Mesenchymal stem cell (in vitro differentiated cells and primary cell): ENCODE measurements around the gene RPL10.

ENCODE experiments used
- DNase-seq: peaks from one replicate; pipeline ENCODE4 v3.0.0-alpha.2; 2013
- H2AFZ ChIP-seq: one replicate; pipeline ENCODE4 v1.6.1; 2013; ENCODE audit warnings: low read depth, mild to moderate bottlenecking, control low read depth, inconsistent platforms, low read length, moderate library complexity
- H2AK5ac ChIP-seq: 2 replicates; pipeline ENCODE4 v1.6.1; 2013; ENCODE audit warnings: low read length, moderate library complexity, mild to moderate bottlenecking, inconsistent platforms; ENCODE audit not compliant: severe bottlenecking
- H2BK120ac ChIP-seq: one replicate; pipeline ENCODE4 v1.6.1; 2013; ENCODE audit warnings: low read depth, mild to moderate bottlenecking, inconsistent platforms, low read length, moderate library complexity
- H2BK12ac ChIP-seq, 2 experiments: one replicate each; pipeline ENCODE4 v1.6.1; 2013; ENCODE audit warnings: inconsistent platforms in 2 of 2, low read length in 2 of 2, mild to moderate bottlenecking in 2 of 2, moderate library complexity in 2 of 2, control low read depth in 1 of 2
- H2BK15ac ChIP-seq: one replicate; pipeline ENCODE4 v1.6.1; 2013; ENCODE audit warnings: mild to moderate bottlenecking, low read depth, inconsistent platforms; ENCODE audit not compliant: poor library complexity, severe bottlenecking
- H2BK5ac ChIP-seq: 2 replicates; pipeline ENCODE4 v1.6.1; 2013; ENCODE audit warnings: low read depth, mild to moderate bottlenecking, low read length, control low read depth, inconsistent platforms; ENCODE audit not compliant: poor library complexity, severe bottlenecking
- H3K14ac ChIP-seq, 2 experiments: one replicate each; pipeline ENCODE4 v1.6.1; 2013; ENCODE audit warnings: inconsistent platforms in 2 of 2, low read length in 2 of 2, control low read depth in 1 of 2, mild to moderate bottlenecking in 1 of 2, moderate library complexity in 1 of 2
- H3K18ac ChIP-seq, 2 experiments: one replicate each; pipeline ENCODE4 v1.6.1; 2013; ENCODE audit warnings: inconsistent platforms in 2 of 2, low read length in 2 of 2, control low read depth in 1 of 2, low read depth in 1 of 2, mild to moderate bottlenecking in 1 of 2
- H3K23ac ChIP-seq, 2 experiments: one replicate each; pipeline ENCODE4 v1.6.1; 2013; ENCODE audit warnings: inconsistent platforms in 2 of 2, low read length in 2 of 2, mild to moderate bottlenecking in 2 of 2, moderate library complexity in 2 of 2, control low read depth in 1 of 2
- H3K27ac ChIP-seq: 2 replicates; pipeline ENCODE4 v1.5.1; 2013; ENCODE audit warnings: mild to moderate bottlenecking, moderate library complexity, low read length, control low read depth, inconsistent platforms; ENCODE audit not compliant: poor library complexity, severe bottlenecking
- H3K27me3 ChIP-seq, 2 experiments: 2 replicates each; pipeline versions ENCODE4 v1.6.1 to v1.7.0; 2013; ENCODE audit warnings: low read length in 2 of 2, mild to moderate bottlenecking in 2 of 2, moderate library complexity in 2 of 2, control low read depth in 1 of 2, inconsistent platforms in 1 of 2; ENCODE audit not compliant: control insufficient read depth in 1 of 2, insufficient read depth in 1 of 2
- H3K36me3 ChIP-seq, 2 experiments: 2 replicates each; pipeline versions ENCODE4 v1.6.1 to v1.7.0; 2013; ENCODE audit warnings: low read length in 2 of 2, control low read depth in 1 of 2, inconsistent platforms in 1 of 2, low read depth in 1 of 2, mild to moderate bottlenecking in 1 of 2; ENCODE audit not compliant: insufficient read depth in 2 of 2, control insufficient read depth in 1 of 2
- H3K4ac ChIP-seq, 2 experiments: one replicate each; pipeline ENCODE4 v1.6.1; 2013; ENCODE audit warnings: inconsistent platforms in 2 of 2, low read length in 2 of 2, mild to moderate bottlenecking in 2 of 2, moderate library complexity in 2 of 2, control low read depth in 1 of 2, low read depth in 1 of 2
- H3K4me1 ChIP-seq: 2 replicates; pipeline ENCODE4 v1.6.1; 2013; ENCODE audit warnings: low read depth, low read length, control low read depth; ENCODE audit not compliant: control insufficient read depth, insufficient read depth
- H3K4me2 ChIP-seq: 2 replicates; pipeline ENCODE4 v1.6.1; 2013; ENCODE audit warnings: low read length, mild to moderate bottlenecking, inconsistent platforms; ENCODE audit not compliant: poor library complexity, severe bottlenecking
- H3K4me3 ChIP-seq, 2 experiments: 2 replicates each; pipeline versions ENCODE4 v1.5.1 to v1.7.0; 2013; ENCODE audit warnings: low read length in 2 of 2, mild to moderate bottlenecking in 2 of 2, control low read depth in 1 of 2, low read depth in 1 of 2; ENCODE audit not compliant: insufficient read depth in 1 of 2
- H3K79me1 ChIP-seq: replicated peaks from 2 replicates; pipeline ENCODE4 v1.6.1; 2013; ENCODE audit warnings: mild to moderate bottlenecking, control low read depth, low read length, inconsistent platforms; ENCODE audit not compliant: poor library complexity, severe bottlenecking
- H3K9ac ChIP-seq: 2 replicates; pipeline ENCODE4 v1.7.0; 2013; ENCODE audit warnings: mild to moderate bottlenecking, low read length, moderate library complexity
- H3K9me3 ChIP-seq: 2 replicates; pipeline ENCODE4 v1.7.0; 2013; ENCODE audit warnings: mild to moderate bottlenecking, low read length; ENCODE audit not compliant: control insufficient read depth
- H4K8ac ChIP-seq: one replicate; pipeline ENCODE4 v1.6.1; 2013; ENCODE audit warnings: inconsistent platforms, mild to moderate bottlenecking, low read length, moderate library complexity
- H4K91ac ChIP-seq: one replicate; pipeline ENCODE4 v1.6.1; 2013; ENCODE audit warnings: mild to moderate bottlenecking, low read length, inconsistent platforms
- WGBS: methylation state at CpG from one replicate; pipeline ENCODE4 v1.1.7; 2013; ENCODE audit warnings: mixed read lengths; 5-methylcytosine and 5-hydroxymethylcytosine counted together

The RPL10 gene

DNA sequence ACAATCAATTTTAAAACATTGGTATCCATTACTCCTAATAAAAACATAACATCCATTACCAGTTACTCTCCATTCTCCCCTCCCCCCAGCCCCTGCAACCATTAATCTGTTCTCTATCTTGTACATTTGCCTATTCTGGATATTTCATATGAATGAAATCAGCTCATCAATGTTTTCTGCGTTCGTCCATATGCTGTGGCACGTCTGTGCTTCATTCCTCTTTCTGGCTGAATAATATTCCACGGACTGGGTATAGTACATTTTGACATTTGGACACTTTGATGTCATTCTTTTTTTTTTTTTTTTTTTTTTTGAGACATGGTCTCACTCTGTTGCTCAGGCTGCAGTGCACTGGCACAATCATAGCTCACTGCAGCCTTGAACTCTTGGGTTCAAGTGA lies 5.7 kb downstream of the RPL10 start:
- Histone ChIP-seq H3K27ac (no peak overlapping the region), H2AFZ (no peak overlapping the region), H4K8ac (no peak overlapping the region), H3K9me3 (peaks cover 7% of the 10 kb centered on the region), H2BK120ac (no peak overlapping the region), H2BK15ac (no peak overlapping the region), H2BK12ac (no peak overlapping the region), H3K14ac (no peak overlapping the region), H2BK5ac (no peak overlapping the region), H2AK5ac (no peak overlapping the region), H3K23ac (no peak overlapping the region), H3K9ac (no peak overlapping the region), H3K79me1 (no peaks in the 10 kb centered on the region), H3K27me3 (no peaks in the 10 kb centered on the region), H3K36me3 (peaks cover 31 to 46% of the 10 kb centered on the region in 2 experiments), H3K4me2 (no peak overlapping the region), H3K4ac (no peak overlapping the region), H3K4me1 (peaks cover 12% of the 10 kb centered on the region), H3K4me3 (no peak overlapping the region), H3K18ac (no peak overlapping the region), H4K91ac (no peak overlapping the region)
- DNase-seq: no peak
- WGBS: 93% methylated on average over 3 of the region's 4 CpGs

- Histone ChIP-seq H3K27ac (no peak overlapping the region), H3K9me3 (no peaks in the 10 kb centered on the region), H2BK120ac (no peak overlapping the region), H2AFZ (no peak overlapping the region), H4K91ac (no peak overlapping the region), H3K14ac (no peak overlapping the region), H3K23ac (no peak overlapping the region), H3K4me1 (peaks cover 17% of the 10 kb centered on the region), H3K27me3 (no peaks in the 10 kb centered on the region), H3K4me3 (no peak overlapping the region), H3K18ac (no peak overlapping the region), H4K8ac (no peak overlapping the region), H3K79me1 (peaks cover 2% of the 10 kb centered on the region), H3K4me2 (no peak overlapping the region), H3K36me3 (peaks cover 22 to 39% of the 10 kb centered on the region in 2 experiments), H3K4ac (no peak overlapping the region), H2BK5ac (no peak overlapping the region), H2BK15ac (no peak overlapping the region), H2BK12ac (no peak overlapping the region), H2AK5ac (no peak overlapping the region), H3K9ac (no peak overlapping the region)
- WGBS: 98% methylated on average over 16 of the region's 16 CpGs
- no peak for DNase-seq
These were observed 6.5 kb downstream of the RPL10 start for GRCh38 chrX:154404625-154405192.

- Histone ChIP-seq H2AFZ (no peak overlapping the region), H3K27me3 (peaks cover 0 to 2% of the 10 kb centered on the region in 2 experiments), H2BK120ac (no peak overlapping the region), H4K91ac (no peak overlapping the region), H3K36me3 (peaks cover 3 to 20% of the 10 kb centered on the region in 2 experiments), H3K4me2 (peak overlapping the region; percentile 56), H3K14ac (peak overlapping the region in 1 of 2 experiments; percentile 55), H2BK5ac (no peak overlapping the region), H3K4me1 (peaks cover 17% of the 10 kb centered on the region), H4K8ac (no peak overlapping the region), H2AK5ac (no peak overlapping the region), H3K4me3 (peak overlapping the region; percentile 40 to 50), H3K23ac (no peak overlapping the region), H3K27ac (peak overlapping the region; percentile 61), H3K18ac (peak overlapping the region; percentile 37 to 70), H3K4ac (peak overlapping the region in 1 of 2 experiments; percentile 58), H2BK12ac (peak overlapping the region in 1 of 2 experiments; percentile 78), H2BK15ac (no peak overlapping the region), H3K9me3 (no peaks in the 10 kb centered on the region), H3K79me1 (peaks cover 5% of the 10 kb centered on the region), H3K9ac (peak overlapping the region; percentile 61)
- no peak for DNase-seq
- WGBS: 43% methylated on average over 7 of the region's 10 CpGs
These were observed 10.6 kb downstream of the RPL10 start for GRCh38 chrX:154408659-154409221.

GRCh38 chrX:154409222-154409871 lies 11.2 kb downstream of the RPL10 start, which contains the start of gene DNASE1L1:
Gene DNASE1L1 (minus strand): TSS chrX:154409254. CDS start chrX:154405568, 3,686 bp downstream.
- H3K4me1 ChIP-seq: peaks cover 17% of the 10 kb centered on the region
- H2BK5ac ChIP-seq: peak within 1 kb of the TSS; percentile 62
- H3K4ac ChIP-seq: peak within 1 kb of the TSS; percentile 81 to 82
- H3K36me3 ChIP-seq: peaks cover 6 to 23% of the 10 kb centered on the region in 2 experiments
- DNase-seq: peak; percentile 91
- peak within 1 kb of the TSS; percentile 95 for H4K91ac ChIP-seq
- H3K4me2 ChIP-seq: peak within 1 kb of the TSS; percentile 74
- peak within 1 kb of the TSS; percentile 78 for H2AK5ac ChIP-seq
- no peak within 1 kb of the TSS for H2AFZ ChIP-seq
- H3K27ac ChIP-seq: peak within 1 kb of the TSS; percentile 84
- H2BK120ac ChIP-seq: no peak within 1 kb of the TSS
- peaks cover 0 to 5% of the 10 kb centered on the region in 2 experiments for H3K27me3 ChIP-seq
- no peaks in the 10 kb centered on the region for H3K9me3 ChIP-seq
- peak within 1 kb of the TSS; percentile 49 for H4K8ac ChIP-seq
- WGBS: 15% methylated on average over 17 of the region's 26 CpGs
- no peak within 1 kb of the TSS for H3K23ac ChIP-seq
- H2BK12ac ChIP-seq: peak within 1 kb of the TSS; percentile 39 to 83
- peak within 1 kb of the TSS; percentile 61 for H3K9ac ChIP-seq
- peaks cover 5% of the 10 kb centered on the region for H3K79me1 ChIP-seq
- peak within 1 kb of the TSS; percentile 67 for H2BK15ac ChIP-seq
- H3K4me3 ChIP-seq: peak within 1 kb of the TSS; percentile 50 to 53
- peak within 1 kb of the TSS in 1 of 2 experiments; percentile 93 for H3K14ac ChIP-seq
- H3K18ac ChIP-seq: peak within 1 kb of the TSS; percentile 70 to 92
